ENCODE data around the gene TMEM156.
"Not testable (repeated sequence)": the region's sequence is repeated elsewhere in the genome, so short reads cannot be mapped to it uniquely, and the experiment has no call there.

TMEM156 gene

DNA sequence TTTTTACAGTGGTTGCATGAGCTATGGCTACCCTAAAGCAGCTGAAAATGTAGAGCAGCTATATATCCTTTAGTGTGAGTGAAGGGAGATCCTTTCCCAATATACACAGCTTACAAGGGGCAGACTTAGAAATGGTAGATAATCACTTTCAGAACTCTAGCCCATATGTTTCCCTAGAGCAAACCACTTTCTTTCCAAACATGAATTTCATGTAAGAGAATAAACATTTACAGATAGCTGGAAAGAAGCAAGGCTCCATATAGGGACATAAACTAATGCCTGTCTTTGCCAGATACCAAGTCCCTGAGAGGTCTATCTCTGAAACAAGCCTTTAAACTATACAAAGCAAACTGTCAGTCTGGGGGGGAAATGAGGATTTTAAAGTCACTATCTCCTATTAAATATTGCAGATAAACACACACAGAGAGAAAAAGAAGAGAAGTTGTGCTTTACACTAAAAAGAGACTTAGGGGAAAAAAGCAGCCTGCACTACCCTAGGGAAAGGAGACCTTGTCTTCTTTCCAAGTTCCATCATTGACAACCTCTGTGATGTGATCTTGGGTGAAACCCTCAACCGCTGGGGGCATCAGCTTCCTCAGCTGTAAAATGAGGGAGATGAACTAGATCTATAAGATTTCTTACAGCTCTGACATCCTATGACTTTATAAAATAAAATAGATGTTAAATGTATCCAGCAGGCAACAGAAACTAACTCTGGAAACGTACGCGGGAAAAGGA lies 73.6 kb downstream of the TMEM156 start:
- no peak for DNase-seq (ENCODE audit: low read depth in 4 of 4, low spot score in 1 of 4)

- no peak for DNase-seq (ENCODE audit: low read depth in 4 of 4, low spot score in 1 of 4)
These were observed 74.3 kb downstream of the TMEM156 start for GRCh38 chr4:38957893-38958292.

- DNase-seq (ENCODE audit: low read depth in 4 of 4, low spot score in 1 of 4) = no peak
These were observed 74.9 kb downstream of the TMEM156 start for GRCh38 chr4:38957261-38957815.

GRCh38 chr4:38955957-38956356 lies 76.3 kb downstream of the TMEM156 start:
- no peak for DNase-seq (ENCODE audit: low read depth in 4 of 4, low spot score in 1 of 4)

DNA sequence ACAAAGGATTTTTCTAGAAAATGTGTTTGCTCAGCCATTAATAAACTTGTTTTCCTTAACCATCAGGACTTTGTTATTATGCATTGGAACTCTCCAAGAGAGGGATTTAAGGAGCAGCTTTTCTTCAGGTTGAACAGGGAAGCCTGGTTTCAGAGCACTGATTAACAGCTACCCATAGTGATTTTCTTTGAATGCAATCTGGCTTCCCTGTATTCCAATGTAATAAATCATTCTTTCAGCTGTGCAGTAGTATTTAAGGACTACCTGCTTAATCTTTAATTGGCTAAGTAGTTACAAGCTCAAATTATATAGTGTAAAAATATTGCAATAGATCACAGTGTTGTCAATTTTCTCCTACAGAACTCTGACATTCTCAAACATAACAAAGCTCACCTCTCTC lies 77.5 kb downstream of the TMEM156 start:
- no peak for DNase-seq (ENCODE audit: low read depth in 4 of 4, low spot score in 1 of 4)

GRCh38 chr4:38952017-38952416 lies 80.2 kb downstream of the TMEM156 start:
- DNase-seq (ENCODE audit: low read depth in 4 of 4, low spot score in 1 of 4) = no peak

DNA sequence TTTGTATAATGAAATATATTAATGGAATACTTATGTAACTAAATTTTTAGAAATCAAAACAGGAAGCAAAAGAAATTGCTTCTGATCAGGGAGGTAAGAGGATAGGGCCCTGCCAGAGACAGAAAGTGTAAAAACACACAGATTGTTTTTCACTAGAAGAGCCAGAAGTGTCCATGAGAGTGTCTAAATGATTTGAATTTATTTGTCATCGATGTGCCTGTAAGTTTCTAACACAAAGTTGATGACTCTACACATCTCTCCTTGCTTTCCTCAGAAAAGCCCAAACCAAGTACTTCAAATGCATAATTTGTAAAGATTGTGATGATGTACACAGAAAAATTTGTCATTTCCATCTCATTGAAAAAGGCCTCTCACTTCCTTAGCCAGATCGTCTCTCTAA lies 80.6 kb downstream of the TMEM156 start:
- no peak for DNase-seq (ENCODE audit: low read depth in 4 of 4, low spot score in 1 of 4)

DNA sequence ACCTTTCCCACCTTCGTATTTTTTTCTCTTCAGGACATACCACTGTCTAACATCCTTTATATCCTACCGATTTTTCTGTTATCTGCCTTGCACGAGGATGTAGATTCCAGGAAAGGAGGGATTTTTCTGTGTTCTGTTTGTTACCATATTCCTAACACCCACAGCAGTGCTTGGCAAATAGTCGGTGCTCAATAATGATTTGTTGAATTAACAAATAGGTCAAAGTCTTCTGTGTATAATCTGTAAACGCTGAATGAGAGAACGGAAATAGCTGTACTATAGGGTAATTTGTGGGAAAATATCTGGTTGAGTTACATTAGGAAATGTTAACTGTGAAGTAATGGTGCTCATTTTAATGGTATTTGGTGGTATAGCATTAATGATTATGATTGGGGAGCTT lies 81.5 kb downstream of the TMEM156 start:
- no peak for DNase-seq (ENCODE audit: low read depth in 4 of 4, low spot score in 1 of 4)

DNA sequence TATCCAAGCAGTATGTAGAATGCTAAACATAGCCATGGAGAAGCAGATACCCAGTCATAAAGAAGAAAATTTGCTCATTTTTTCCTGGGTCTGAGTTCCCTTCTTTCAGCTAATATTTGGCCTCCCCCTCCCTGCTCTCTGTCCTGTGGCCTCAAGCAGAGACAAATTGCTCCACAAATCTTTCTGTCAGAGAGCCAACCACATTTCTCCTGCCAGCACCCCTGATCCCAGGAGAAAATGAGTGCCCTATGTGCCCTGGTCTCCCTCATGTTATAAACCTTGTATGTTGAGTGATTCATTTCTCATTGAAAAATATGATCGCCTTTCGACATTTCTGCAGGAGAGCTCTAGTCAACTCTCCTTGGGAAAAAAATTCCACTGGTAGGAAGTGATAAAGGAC lies 82.0 kb downstream of the TMEM156 start:
- DNase-seq (ENCODE audit: low read depth in 4 of 4, low spot score in 1 of 4) = no peak

GRCh38 chr4:38949411-38950051 lies 82.7 kb downstream of the TMEM156 start:
- DNase-seq (ENCODE audit: low read depth in 4 of 4, low spot score in 1 of 4) = no peak

DNA sequence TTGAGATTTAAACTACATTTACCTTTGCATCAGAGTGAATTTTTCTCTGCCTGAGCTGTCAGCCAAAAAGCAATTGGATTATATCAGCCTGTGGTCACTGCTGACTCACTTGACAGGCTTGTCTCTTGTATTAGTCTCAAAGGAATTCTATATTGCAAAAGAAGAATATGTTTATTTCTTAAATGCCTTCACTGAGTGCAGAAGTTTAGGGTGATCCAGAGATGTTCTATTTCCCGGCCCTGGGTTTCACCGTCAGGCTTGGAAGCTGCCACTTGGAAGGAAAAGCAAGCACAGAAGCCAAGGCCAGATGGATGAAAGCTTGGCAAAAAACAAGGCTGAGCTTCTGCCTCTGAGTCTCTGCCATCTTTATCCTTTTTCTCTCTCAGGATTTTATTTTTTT lies 83.7 kb downstream of the TMEM156 start:
- no peak for DNase-seq (ENCODE audit: low read depth in 4 of 4, low spot score in 1 of 4)

- DNase-seq (ENCODE audit: low read depth in 4 of 4, low spot score in 1 of 4) = no peak
These were observed 85.3 kb downstream of the TMEM156 start for GRCh38 chr4:38946919-38947318.

GRCh38 chr4:38944440-38944839 lies 87.8 kb downstream of the TMEM156 start:
- DNase-seq (ENCODE audit: low read depth in 4 of 4, low spot score in 1 of 4) = no peak

DNA sequence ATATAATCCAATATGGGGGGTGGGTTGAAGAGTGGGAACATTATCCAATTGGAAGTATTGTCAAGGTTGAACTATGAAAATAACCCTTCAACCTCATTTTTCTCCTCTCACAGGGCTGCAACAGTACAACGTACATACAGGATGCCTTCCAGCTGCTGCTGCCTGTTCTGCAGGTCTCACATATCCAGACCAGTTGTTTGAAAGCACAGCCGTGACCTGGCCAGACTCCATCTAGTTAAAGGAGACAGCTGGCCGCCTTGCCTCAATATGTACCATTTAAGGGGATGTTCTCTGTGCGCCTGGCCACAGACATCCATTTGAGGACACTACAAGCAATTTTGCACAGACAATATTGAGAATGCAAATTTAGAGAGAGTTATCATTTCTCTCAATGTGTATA lies 88.9 kb downstream of the TMEM156 start:
- no peak for DNase-seq (ENCODE audit: low read depth in 4 of 4, low spot score in 1 of 4)

GRCh38 chr4:38941906-38942305 lies 90.3 kb downstream of the TMEM156 start:
- not testable (repeated sequence) for DNase-seq (ENCODE audit: low read depth in 4 of 4, low spot score in 1 of 4)

DNA sequence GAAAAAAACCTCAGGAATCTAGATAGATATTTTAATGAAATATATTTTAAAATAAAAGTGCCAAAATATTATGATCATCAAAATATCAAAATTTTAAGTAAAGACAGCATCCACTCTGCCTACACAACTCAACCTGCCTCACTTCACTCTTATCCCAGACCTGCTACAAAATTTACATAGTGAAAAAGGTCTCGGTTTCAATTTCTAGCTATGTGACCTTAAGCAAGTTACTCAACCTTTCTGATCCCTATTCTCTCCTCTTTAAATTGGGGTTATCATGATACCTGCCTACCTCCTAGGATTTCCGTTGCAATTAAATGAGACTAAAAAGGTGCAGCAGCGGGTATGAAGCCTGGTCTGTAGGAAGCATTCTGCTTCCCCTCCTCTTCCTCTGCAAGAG lies 91.7 kb downstream of the TMEM156 start:
- no peak for DNase-seq (ENCODE audit: low read depth in 4 of 4, low spot score in 1 of 4)

GRCh38 chr4:38939165-38939564 lies 93.0 kb downstream of the TMEM156 start:
- DNase-seq (ENCODE audit: low read depth in 4 of 4, low spot score in 1 of 4) = no peak

GRCh38 chr4:38935391-38936073 lies 96.7 kb downstream of the TMEM156 start:
- DNase-seq (ENCODE audit: low read depth in 4 of 4, low spot score in 1 of 4) = no peak

GRCh38 chr4:38931125-38931524 lies 101.1 kb downstream of the TMEM156 start:
- DNase-seq (ENCODE audit: low read depth in 4 of 4, low spot score in 1 of 4) = no peak

DNA sequence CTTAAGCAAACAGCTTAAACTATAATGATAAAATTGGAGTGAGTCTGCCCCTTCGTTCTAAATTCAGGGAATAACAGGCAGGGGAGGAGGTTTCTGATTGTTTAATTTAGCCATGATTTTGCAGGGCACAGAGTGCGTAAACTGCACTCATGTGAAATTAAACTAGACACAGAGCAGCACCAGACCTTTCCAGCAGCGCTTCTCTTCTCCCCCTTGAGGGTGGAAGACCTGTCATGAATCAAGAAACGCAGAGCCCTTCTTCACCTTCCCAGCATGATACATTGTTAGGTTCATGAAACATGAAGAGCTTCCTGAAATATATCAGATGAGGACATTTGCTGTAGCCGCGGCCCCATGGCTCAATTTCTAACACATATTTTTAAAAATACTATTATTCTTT lies 101.5 kb downstream of the TMEM156 start:
- DNase-seq (ENCODE audit: low read depth in 4 of 4, low spot score in 1 of 4) = no peak

- no peak for DNase-seq (ENCODE audit: low read depth in 4 of 4, low spot score in 1 of 4)
These were observed 102.0 kb downstream of the TMEM156 start for GRCh38 chr4:38930204-38930603.

DNA sequence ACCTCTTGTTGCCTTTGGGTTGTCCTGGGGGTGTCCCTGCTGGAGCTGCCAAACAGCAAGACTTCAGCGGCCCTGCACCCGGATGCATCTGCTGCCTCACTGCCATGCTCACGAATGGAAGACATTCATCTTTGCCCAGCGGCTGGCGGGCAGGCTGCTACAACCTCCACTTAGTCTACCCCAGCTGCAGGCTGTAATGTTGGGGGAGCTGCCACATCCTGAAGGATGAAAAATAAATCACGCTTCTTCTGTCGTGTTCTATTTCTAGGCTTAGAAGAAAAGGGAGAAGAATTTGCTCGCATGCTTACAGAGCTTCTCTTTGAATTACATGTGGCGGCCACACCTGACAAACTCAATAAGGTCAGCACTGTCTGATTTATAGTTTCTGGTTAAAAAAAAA lies 103.2 kb downstream of the TMEM156 start:
- no peak for DNase-seq (ENCODE audit: low read depth in 4 of 4, low spot score in 1 of 4)
